GM21576 (cell line): ENCODE measurements around the gene TPO.
"Not testable (repeated sequence)": the region's sequence is repeated elsewhere in the genome, so short reads cannot be mapped to it uniquely, and the experiment has no call there.

Source experiments
- ATAC-seq: cut with Tn5 transposase; IDR thresholded peaks from one replicate; pipeline ENCODE4 v1.9.1; 2021; ENCODE audit warnings: mild to moderate bottlenecking, moderate library complexity; ENCODE audit not compliant: unreplicated experiment

The TPO gene

DNA sequence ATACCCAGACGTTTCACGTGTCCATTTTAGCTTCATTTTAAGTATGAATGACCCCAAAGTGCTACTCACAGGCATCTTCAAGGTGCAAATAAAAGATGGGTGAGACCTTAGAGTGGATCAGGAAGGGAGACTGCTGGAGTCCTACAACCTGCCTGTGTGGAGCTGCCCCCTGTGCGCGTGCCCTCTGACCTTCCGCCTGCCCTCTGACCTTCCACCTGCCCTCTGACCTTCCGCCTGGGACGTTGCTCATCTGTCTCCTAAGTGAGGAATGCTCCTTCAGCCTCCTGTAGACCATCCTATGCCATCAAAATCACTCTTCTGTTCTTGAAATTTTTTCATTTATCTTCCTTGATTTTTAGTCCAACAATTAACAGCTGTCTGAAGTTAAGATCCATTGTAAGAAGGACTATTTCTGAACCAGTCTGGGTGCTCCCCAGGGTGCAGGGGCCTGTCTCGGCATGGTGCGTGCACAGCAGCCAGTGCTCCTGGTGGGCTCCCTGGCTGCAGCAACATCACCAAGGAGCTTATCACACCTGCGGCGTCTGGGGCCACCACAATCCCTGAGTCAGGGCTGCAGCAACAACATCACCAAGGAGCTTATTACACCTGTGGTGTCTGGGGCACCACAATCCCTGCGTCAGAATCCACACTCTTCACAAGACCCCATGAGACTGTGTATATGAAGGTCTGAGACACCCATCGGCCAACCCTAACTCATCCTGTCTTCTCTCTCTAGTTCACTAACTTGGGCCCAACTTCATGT is 86.0 kb downstream of the TPO start:
- ATAC-seq = no peak

GRCh38 chr2:1501038-1501851 is 88.0 kb downstream of the TPO start:
- no peak for ATAC-seq

GRCh38 chr2:1501991-1502390 is 88.7 kb downstream of the TPO start:
- ATAC-seq = no peak

DNA sequence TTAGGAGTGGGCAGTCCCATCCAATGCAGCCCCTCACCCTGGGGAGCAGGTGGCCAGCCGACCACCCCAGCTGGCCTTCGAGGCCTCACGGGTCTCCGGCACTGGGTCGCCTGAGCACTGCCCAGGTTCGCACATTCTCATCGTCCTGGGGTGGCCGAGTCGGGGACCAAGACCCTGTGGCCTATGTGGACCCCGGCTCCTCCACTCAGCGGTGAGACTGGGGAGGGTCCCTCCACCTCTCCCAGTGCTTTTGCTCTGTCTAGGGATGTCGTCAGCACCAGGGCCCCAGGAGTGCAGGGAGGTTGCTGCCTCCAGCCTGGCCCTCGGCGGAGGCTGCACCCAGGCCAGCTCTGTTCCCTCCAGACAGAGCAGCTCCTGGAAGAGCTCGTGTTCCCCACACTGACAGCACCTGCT is 89.6 kb downstream of the TPO start:
- no peak for ATAC-seq

DNA sequence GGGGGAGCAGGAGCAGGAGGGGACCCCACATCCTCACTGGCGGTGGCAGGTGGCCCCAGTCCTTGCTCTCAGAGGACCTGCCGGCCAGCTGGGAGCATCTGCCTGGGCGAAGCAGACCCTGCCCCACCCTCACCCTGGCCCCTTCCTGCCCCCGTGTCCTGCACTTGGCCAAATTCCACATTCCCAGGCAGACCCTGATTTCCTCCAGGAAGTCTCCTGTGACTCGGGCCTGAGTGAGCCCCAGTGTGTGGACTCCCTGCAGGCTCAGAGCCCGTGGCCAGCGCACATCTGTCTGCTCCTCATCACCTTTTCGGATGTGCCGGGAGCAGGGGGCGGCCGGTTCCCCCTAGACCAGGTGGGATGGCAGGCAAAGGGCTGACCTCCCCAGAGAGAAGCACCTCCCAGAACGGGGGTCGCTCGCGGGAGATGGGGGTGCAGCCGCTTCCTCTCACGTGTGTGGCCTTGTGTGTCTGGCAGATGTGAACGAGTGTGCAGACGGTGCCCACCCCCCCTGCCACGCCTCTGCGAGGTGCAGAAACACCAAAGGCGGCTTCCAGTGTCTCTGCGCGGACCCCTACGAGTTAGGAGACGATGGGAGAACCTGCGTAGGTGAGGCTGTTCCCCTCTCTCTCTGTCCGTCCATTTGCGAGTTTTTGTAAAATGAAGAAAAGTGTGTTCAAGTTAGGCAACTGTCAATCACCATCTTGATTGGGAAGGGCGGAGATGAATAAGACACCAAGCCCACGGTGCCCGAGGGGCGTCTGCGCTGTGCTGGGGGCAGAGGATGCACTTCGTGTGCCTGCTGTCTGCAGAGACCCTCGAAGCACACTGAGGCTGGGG is 90.4 kb downstream of the TPO start:
- ATAC-seq = no peak

- no peak for ATAC-seq
Measured at GRCh38 chr2:1504311-1504750, 91.1 kb downstream of the TPO start.

DNA sequence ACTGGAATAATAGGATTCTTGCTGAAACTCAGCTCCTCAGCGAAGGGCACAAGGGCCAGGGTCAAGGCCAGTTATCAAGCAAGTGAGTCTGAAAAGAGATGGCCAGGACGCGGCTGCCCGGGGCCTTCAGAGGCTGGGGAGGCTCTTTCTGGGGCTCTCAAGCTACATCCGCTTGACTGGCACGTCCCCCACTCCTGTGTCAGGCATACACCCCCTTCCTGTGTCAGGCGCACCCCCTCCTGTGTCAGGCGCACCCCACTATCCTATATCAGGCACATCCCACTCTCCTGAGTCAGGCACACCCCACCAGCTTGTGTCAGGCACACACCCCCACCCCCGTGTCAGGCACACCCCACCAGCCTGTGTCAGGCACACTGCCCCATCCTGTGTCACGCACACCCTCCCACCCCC is 91.8 kb downstream of the TPO start:
- ATAC-seq = no peak

- no peak for ATAC-seq
Measured at GRCh38 chr2:1509271-1510065, 96.2 kb downstream of the TPO start.

GRCh38 chr2:1510176-1510575 is 96.9 kb downstream of the TPO start:
- ATAC-seq = no peak

DNA sequence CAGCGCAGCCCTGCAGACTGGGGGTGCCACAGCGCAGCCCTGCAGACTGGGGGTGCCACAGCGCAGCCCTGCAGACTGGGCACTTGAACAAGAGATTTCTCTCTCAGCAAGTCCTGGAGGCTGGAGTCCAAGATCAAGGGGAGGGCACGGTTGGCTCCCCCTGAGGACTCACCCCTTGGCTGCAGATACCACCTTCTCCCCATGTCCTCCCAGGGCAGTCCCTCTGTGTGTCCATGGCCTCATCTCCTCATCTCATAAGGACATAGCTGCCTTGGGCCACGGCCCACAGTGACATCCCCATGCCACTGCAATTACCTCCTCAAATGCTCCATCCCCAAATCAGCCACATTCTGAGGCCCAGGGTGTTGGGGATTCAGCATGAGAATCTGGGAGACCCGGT is 98.2 kb downstream of the TPO start:
- ATAC-seq = no peak

- no peak for ATAC-seq
Measured at GRCh38 chr2:1512321-1513289, 99.3 kb downstream of the TPO start.

DNA sequence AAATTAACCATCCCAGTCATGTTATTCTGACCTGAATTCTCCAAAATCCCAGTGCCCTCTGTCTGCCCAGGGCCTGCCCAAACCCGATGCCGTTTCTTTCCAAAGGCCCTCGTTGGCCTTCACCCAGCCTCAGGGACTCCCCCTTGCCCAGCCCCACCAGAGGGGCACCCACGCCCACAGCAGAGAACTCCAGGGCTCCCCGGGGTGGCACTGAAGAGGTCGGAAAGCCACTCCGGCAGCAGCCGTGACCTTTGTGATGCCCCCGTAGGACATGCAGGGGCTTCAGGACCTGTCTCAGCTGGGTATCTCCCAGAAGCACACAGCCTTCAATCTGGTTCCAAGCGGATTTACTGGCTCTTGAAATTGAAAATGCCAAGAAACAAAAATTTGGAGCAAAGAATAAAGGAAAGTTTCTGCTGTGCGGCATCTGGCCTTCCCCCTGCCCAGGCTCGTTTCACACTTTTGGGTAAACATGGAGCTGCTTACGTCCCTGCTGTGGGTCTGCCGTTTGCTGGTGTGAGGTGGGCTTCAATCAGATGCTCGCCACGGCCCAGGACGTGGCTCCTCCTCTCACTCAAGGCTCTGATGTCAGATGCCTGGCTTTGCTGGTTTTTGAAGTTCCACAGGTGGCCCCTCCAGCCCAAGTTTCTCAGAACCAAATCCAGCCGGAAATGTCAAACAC is 101.3 kb downstream of the TPO start:
- ATAC-seq = no peak

DNA sequence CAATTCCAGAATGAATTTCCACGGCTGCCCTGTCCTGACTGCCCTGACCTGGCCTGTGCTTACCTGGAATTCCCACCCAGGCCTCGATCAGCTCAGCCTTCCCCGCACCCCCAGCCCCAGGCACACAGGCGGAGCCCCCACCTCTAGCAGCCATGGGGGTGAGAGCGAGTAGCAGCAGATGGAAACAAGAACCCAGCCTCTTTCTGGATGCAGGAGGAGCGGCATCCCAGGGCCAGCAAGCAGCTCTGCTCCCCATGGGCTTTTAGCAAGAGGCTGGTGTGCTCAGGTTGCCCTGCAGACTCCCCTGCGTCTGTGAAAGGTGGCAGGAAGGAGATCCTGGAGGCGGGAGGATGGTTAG is 101.8 kb downstream of the TPO start:
- ATAC-seq = no peak

DNA sequence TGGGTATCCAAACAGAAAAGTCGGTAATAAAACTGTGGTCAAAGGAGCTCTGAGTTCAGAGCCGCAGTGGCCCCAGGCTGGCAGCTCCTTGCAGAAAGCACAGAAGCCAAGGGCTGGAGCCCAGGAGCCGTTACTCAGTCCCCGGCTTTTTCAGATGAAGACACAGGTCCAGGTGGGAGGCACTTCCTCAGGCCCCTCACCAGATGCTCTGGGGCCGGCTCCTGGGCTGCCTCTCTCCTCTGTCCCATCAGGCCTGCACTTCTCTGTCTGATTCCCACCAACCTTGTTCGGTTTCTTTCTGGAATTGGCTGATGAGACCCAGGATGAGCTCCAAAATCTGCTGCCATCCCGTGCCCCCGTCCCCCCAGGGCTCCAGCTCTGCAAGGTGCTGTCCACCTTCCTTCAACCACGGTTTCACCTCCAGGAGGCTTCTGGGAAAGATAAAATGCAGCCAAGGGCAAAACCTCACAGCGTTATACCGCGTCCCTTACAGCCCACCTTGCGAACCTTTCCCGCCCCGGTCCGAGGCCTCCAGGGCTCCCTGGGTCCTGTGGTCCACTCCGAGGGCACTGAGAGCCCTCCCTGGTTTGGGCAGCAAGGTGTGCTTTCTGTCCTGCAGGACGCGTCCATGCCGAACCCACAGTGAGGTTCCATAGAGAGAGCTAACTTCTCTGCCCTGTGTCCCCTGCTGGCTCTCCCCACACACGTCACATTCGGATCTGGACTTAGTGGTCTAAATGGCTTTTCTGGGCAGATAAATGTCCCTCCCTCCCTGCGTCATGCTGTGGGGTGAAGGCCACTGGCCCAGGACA is 102.9 kb downstream of the TPO start:
- no peak for ATAC-seq

- no peak for ATAC-seq
Measured at GRCh38 chr2:1516798-1517060, 103.5 kb downstream of the TPO start.

DNA sequence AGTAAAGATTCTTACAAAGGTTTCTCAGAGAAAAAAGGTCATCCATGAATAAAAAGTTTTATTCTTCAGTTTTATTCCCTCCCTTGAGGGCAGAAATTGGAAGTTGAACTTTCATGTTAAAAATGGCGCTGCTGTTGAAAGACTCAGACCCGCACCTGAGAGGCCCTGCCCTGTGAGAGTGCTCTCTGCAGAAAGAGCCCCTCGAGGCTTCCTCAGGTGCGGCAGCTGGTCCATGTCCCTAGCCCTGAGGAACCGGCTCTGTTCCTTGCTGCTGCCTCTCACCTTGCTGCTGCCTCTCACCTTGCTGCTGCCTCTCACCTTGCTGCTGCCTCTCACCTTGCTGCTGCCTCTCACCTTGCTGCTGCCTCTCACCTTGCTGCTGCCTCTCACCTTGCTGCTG is 104.0 kb downstream of the TPO start:
- ATAC-seq = not testable (repeated sequence)

DNA sequence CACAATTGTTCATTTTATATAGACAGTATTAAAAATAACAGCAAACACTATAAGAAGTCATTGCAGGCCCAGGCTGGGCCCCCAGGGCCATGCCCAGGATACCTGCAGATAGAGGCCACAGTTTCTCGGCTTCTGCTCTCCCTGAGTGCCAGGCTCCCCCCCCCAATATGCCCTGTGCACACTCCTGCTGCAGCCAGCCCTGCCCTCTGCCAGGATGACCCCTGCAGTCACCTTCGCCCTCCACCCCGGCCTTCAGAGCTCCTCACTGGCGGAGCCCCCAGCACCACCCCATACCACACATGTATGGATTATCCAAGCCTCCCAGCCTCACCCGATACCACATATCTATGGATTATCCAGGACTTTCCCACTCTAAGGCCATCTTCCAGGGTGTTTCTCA is 104.5 kb downstream of the TPO start:
- ATAC-seq = no peak

DNA sequence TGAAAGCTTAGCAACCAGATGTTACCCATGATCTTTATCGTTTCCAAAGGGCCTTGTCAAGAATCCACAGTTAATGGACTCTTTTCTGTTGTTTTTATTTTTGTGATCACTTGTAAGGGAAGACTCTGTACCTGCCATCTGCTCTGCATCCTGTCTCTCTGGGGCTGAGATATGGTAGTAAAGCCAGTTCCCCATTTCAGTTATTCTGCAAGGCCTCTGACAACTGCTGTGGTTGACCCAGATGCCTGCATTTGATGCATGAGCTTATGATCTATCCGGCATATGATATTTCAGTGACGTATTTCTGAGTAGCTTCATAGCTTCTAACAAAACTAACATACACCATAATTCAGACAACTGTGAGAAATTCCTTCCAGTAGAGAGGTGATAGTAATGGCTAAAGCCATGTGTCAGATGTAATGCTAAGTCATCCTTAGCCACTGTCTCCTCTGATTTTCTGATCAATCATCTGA is 105.1 kb downstream of the TPO start:
- no peak for ATAC-seq
